HEK293 (cell line): ENCODE measurements around the gene ARHGAP24.
"Not testable (repeated sequence)": the region's sequence is repeated elsewhere in the genome, so short reads cannot be mapped to it uniquely, and the experiment has no call there.

Source experiments
- CTCF ChIP-seq: fragments of 450-650 bp; formaldehyde crosslinking; IDR thresholded peaks from 2 replicates; pipeline ENCODE4 v1.5.1; 2016; ENCODE audit warnings: missing biosample characterization, missing genetic modification characterization
- GFI1B ChIP-seq: fragments of 450-650 bp; formaldehyde crosslinking; IDR thresholded peaks from 2 replicates; pipeline ENCODE4 v1.5.1; 2016; ENCODE audit warnings: missing biosample characterization, missing genetic modification characterization
- TCF7L2 ChIP-seq: IDR thresholded peaks from 2 replicates; pipeline ENCODE4 v1.6.1; 2011; ENCODE audit warnings: low read depth, mild to moderate bottlenecking, inconsistent platforms, low read length, moderate library complexity, borderline replicate concordance
- ZFP69B ChIP-seq: fragments of 450-650 bp; formaldehyde crosslinking; IDR thresholded peaks from 2 replicates; pipeline ENCODE4 v1.5.1; 2016; ENCODE audit warnings: missing biosample characterization, missing genetic modification characterization
- ZNF121 ChIP-seq: fragments of 450-650 bp; formaldehyde crosslinking; IDR thresholded peaks from 2 replicates; pipeline ENCODE4 v1.5.1; 2016; ENCODE audit warnings: missing biosample characterization, missing genetic modification characterization
- ZNF274 ChIP-seq, 2 experiments: fragments of 200-500 bp in 1 of 2; fragments of 450-650 bp in 1 of 2; sonication (Bioruptor generic) in 1 of 2; formaldehyde crosslinking in 1 of 2; IDR thresholded peaks; 2 replicates each; pipeline versions ENCODE4 v1.5.1 to v1.6.1; 2014 to 2016; ENCODE audit warnings: borderline replicate concordance in 1 of 2, inconsistent platforms in 1 of 2, low read length in 1 of 2, missing biosample characterization in 1 of 2, missing genetic modification characterization in 1 of 2
- ZNF580 ChIP-seq: fragments of 450-650 bp; formaldehyde crosslinking; IDR thresholded peaks from 2 replicates; pipeline ENCODE4 v1.5.1; 2016; ENCODE audit warnings: missing biosample characterization, missing genetic modification characterization
- ZNF596 ChIP-seq: fragments of 450-650 bp; IDR thresholded peaks from 2 replicates; pipeline ENCODE4 v1.5.0; 2018; ENCODE audit warnings: missing biosample characterization, mild to moderate bottlenecking, missing genetic modification characterization, moderate library complexity
- TF ChIP-seq, protein P1 (sequence below): IDR thresholded peaks from 2 replicates; pipeline ENCODE4 v1.6.1; 2011; ENCODE audit warnings: mild to moderate bottlenecking, low read depth, low read length, borderline replicate concordance
- TF ChIP-seq, protein P2 (sequence below): fragments of 450-650 bp; formaldehyde crosslinking; IDR thresholded peaks from 2 replicates; pipeline ENCODE4 v1.5.1; 2016; ENCODE audit warnings: missing biosample characterization, missing genetic modification characterization
- TF ChIP-seq, protein P3 (sequence below): fragments of 450-650 bp; formaldehyde crosslinking; IDR thresholded peaks from 2 replicates; pipeline ENCODE4 v1.5.1; 2016; ENCODE audit warnings: missing biosample characterization, missing genetic modification characterization

- not testable (repeated sequence) for TF ChIP-seq CTCF (tag by site-specific recombination); ZNF274 (IDR thresholded peaks at IDR 0.05; ENCODE audit: low read length); ZNF274 (tag by site-specific recombination; IDR thresholded peaks at IDR 0.05; ENCODE audit: borderline replicate concordance); ZNF596 (tag by site-specific recombination); TCF7L2; ZNF121 (tag by site-specific recombination); ZFP69B (tag by site-specific recombination); ZNF580; GFI1B (tag by site-specific recombination)
- TF ChIP-seq, protein P1, sequence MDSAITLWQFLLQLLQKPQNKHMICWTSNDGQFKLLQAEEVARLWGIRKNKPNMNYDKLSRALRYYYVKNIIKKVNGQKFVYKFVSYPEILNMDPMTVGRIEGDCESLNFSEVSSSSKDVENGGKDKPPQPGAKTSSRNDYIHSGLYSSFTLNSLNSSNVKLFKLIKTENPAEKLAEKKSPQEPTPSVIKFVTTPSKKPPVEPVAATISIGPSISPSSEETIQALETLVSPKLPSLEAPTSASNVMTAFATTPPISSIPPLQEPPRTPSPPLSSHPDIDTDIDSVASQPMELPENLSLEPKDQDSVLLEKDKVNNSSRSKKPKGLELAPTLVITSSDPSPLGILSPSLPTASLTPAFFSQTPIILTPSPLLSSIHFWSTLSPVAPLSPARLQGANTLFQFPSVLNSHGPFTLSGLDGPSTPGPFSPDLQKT, result not testable (repeated sequence)
- TF ChIP-seq, protein P2, sequence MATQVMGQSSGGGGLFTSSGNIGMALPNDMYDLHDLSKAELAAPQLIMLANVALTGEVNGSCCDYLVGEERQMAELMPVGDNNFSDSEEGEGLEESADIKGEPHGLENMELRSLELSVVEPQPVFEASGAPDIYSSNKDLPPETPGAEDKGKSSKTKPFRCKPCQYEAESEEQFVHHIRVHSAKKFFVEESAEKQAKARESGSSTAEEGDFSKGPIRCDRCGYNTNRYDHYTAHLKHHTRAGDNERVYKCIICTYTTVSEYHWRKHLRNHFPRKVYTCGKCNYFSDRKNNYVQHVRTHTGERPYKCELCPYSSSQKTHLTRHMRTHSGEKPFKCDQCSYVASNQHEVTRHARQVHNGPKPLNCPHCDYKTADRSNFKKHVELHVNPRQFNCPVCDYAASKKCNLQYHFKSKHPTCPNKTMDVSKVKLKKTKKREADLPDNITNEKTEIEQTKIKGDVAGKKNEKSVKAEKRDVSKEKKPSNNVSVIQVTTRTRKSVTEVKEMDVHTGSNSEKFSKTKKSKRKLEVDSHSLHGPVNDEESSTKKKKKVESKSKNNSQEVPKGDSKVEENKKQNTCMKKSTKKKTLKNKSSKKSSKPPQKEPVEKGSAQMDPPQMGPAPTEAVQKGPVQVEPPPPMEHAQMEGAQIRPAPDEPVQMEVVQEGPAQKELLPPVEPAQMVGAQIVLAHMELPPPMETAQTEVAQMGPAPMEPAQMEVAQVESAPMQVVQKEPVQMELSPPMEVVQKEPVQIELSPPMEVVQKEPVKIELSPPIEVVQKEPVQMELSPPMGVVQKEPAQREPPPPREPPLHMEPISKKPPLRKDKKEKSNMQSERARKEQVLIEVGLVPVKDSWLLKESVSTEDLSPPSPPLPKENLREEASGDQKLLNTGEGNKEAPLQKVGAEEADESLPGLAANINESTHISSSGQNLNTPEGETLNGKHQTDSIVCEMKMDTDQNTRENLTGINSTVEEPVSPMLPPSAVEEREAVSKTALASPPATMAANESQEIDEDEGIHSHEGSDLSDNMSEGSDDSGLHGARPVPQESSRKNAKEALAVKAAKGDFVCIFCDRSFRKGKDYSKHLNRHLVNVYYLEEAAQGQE (tag by site-specific recombination), result not testable (repeated sequence)
- TF ChIP-seq, protein P3, sequence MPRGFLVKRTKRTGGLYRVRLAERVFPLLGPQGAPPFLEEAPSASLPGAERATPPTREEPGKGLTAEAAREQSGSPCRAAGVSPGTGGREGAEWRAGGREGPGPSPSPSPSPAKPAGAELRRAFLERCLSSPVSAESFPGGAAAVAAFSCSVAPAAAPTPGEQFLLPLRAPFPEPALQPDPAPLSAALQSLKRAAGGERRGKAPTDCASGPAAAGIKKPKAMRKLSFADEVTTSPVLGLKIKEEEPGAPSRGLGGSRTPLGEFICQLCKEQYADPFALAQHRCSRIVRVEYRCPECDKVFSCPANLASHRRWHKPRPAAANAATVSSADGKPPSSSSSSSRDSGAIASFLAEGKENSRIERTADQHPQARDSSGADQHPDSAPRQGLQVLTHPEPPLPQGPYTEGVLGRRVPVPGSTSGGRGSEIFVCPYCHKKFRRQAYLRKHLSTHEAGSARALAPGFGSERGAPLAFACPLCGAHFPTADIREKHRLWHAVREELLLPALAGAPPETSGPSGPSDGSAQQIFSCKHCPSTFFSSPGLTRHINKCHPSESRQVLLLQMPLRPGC (tag by site-specific recombination), result not testable (repeated sequence)
Observed at GRCh38 chr4:85965017-85965416, 490.1 kb downstream of the ARHGAP24 start.
